ENCODE measurements around the gene TRABD.

TRABD gene

DNA sequence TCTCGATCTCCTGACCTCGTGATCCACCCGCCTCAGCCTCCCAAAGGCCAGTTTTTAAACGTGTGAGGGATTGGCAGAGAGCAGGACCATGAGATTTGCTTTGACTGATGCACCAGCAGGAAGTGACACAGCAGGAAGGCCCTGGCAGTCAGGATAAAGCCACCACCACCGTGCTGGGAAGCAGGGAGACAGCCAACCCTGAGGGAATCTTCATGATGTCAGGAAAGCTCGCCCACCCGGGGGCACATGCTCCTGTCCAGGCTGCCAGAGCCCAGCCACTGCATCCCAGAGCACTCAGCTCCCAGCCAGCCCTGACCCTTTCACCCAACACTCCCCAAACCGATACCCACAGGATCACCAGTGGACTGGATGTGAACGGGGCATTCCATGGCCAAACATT, 53.0 kb downstream of the TRABD start:
- DNase-seq (ENCODE audit: low read depth) = no peak

DNA sequence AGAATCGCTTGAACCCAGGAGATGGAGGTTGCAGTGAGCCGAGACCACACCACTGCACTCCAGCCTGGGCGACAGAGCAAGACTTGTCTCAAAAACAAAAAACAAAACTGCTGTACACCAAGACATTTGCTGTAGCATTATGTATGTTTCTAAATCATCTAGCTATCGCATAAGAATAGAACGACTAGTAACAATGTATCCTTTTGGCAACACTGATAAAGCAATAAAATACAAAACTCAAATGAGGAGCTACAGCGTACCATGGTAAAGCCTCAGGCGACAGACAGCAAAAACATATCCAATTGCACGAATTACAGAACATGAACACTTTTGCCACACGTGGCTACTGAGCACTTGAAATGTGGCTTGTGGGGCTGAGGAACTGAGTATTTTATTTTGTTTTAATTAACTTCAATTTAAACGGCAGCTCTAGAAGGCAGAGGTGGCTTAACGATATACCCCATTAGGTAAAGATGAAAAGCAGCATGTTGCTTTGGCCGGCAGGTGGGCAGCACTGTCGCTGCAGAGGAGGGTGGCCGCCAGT, 56.8 kb downstream of the TRABD start:
- no peak for DNase-seq (ENCODE audit: low read depth)

DNA sequence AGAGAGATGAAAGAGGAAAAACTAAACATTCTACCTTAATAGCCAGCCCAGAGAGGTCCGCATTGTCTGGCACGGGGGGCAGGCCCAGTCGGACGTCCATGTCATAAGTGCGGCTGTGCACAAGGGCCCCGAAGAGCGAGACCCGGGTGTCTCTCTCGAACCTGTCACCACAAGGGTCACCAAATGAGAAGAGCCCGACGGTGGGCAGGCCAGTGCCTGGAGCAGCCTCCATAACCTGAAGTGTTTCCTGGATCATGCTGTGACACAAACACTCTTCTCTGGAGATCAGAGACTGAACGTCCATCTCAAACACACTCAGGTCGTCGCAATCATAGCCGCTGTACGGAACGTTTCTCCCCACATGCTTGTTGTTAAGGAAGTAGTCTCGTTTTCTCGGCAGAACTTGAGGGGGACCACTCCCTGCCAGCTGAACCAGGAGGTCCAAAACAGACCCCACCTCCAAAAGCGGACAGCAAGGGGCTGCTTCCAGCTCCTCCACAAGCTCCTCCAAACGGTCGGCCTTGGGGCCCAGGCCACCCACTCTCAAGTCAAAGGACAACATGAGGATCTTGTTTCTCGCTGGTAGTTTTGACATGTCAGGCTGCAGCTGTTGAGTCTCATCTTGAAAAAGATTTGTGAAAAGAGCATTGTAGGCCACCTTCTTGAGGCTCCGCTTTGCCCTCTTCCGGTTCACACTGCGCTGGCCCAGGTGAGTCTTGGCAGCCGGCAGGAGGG, 58.1 kb downstream of the TRABD start:
- DNase-seq (ENCODE audit: low read depth) = no peak

DNA sequence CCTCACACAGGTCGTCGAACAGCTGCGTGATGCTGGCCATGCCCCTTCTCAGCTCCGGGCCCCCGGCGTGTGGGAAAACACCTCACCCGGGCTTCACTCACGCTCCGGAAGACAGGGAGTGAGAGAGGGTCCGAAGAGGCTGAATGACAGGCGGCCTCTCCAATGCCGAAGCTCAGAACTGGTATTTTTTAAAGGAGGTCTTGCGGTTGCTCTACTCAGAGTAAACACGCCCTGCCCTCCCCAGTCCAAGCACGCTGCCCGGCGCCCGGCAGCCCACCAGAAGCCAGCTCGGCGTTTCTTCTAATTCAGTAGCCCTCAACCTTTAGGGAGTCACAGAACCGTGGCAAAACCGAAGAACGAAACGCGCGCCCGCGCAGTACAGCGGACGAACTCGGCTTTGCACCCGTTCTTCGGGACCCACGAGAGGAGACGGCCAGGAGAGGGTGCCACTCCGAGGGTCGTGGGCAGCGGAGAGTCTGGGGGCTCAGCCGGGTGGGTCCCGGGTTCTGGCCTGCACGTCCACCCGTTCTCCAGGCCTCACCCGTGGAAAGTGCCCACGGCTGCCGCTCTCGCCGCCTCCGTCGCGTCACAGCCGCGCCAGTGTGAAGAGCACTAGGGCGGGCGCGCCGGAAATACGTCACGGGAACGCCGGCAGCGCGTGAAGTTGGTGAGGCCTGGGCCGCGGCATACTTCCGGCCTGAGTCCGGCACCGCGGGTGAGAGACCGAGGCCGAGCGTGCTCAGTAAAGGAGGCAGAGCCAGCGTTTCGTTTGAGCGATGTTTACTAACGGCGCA, 58.9 kb downstream of the TRABD start, which contains the start of gene TUBGCP6:
TUBGCP6 (minus strand) TSS at position 604 of the 794 bp plus-strand sequence; CDS start at position 40, 564 bp downstream.
- peak; percentile 84 for DNase-seq (ENCODE audit: low read depth)

DNA sequence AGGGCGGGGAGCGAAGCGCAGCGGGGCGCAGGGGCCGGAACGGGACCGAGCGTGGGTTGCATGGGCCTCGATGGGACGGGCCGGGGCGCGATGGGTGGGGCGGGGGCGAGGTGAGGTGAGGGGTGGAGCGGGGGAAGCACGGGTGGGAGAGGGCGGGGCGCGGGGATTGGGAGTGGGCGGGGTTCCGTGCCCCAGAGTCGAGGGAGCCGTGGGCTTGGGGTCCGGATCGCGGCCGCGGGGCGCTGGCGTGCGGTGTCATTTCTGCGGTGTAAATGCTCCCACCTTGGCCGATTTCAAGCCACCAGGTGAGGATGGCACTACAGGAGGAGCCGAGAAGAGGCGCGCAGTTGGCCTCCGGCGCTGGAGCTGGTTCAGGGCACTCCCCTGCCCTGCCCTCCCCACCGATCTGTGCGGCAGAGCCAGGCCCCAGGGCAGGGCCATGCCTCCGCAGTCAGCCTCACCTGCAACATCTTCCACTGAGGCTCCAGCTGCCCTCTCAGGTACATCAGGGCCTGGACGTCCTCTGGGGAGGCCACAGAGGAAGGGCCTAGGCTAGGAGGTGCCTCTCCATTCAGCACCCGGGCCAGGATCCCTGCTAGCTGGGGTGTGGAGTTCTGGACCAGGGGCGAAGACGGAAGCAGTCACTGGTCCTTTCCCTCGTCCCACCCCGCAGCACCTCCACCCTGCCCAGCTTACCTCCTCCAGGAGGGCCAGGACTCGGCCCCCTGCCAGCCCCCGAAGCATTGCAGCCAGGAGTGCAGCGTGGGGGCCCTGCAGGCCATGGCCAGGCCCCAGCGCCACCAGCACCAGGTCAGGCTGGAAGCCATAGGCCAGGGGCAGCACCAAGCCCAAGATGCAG, 59.7 kb downstream of the TRABD start:
- DNase-seq (ENCODE audit: low read depth) = no peak

DNA sequence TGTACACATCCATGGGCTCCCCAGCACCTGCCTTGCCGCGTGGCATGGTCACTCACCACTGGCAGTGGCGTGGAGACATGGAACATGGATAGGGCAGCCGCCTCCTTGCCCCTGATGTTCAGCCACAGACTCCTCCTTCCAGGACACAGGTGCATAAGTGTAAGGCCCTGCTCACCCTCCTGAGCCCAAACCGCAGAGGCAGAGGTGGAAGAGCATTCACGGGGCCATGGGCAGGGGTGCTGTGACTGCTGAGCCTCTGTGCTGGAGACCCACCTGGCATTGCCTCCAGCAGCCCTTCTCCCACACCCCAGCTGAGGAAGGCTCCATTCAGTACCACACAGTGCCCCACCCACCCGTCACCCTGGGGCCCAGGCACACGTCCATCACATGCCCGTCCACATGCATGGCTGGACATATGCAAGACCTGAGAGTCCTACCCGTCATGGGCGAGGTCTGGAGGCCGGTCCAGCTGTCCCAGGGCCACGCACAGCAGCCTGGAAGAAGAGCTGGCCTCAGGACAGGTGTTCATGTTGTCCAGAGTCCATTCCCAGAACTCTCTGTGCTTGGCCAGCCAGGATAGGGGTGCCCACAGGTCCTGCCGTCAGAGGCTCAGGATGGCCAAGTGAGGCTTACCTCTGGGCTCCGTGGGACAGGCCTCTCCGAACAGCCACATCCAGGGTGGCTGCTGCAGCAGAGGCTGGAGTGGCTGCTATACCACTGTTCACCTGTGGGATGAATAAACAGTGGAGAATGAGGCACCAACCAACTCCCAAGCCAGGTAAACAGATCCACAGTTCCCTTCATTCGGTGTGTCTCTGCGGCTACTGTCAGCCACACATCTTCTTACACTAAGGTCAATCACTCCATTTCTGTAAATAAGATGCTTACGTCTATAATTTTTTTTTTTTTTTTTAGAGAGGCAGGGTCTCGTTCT, 60.8 kb downstream of the TRABD start:
- no peak for DNase-seq (ENCODE audit: low read depth)

DNA sequence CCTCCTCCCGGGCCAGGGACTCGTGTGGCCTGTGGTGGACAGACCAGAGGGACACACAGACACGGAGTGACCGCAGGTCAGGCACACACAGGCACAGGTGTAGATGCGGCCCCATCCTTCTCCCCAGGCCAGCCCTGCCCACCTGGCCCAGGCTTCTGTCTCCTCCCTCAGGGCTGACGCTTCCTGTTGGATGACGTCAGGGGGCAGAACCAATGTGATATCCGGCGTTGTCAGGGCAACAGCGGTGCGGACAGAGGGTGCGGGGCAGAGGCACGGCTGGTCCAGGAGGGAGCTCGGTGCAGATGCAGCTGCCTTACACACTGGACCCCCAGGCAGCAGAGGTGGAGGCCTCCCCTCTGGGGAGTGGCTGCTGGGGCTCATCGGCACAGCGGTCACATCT, 62.0 kb downstream of the TRABD start:
- DNase-seq (ENCODE audit: low read depth) = no peak

DNA sequence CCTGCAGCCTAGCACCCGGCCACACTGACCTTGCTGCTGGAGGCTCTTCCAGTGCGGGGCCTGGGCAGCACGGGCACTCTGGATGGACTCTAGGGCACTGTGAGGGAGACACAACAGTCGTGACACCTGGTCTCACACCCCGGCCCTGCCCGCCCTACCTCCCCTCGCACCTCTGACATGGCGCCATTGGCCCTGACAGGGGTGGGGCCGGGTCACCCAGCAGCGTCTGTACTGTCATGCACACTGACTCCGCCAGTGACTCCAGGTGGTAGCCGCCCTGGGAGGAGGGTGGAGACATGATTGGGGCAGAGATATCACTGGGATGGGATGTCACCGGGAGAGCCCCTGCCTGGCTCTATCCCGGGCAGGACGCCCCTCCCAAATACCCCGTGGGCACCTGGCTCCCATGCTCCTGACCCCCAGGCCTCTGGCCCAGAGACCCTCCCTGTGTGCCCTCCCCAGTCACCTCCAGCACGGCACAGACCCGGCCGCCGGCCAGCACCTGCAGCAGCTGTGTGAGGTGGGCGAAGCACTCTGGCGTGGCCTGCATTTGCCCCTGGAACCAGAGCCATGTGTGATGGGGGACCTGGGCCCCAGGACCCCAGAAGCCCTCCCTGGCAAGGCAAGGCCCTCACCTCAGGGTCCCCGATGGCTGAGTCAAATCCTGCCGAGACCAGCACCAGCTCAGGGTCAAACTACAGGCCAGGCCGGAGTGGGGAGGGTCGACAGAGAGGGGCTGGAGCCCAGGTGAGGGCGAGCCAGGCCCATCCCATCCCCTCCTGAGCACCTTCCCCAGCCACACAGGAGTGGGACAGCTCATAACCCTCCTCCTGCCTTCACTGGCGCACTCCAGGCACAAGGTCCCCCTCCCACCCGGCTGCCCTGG, 62.7 kb downstream of the TRABD start:
- no peak for DNase-seq (ENCODE audit: low read depth)

Measured in activated gamma-delta T cell treated with anti-CD3 and anti-CD28 coated beads, Interleukin-2, amount 50 U/mL, for 16 hours (primary cell).